Measurements from ENCODE around the gene S100A8. TPM values are rescaled to one million over a fixed set of nuclear protein-coding genes. Genes with fewer than 3 reads are reported as not detected.

Gene S100A8
- total RNA-seq, 1 donor from 2014 or later: 50.0 TPM

GRCh38 chr1:153384958-153385580, 5.8 kb downstream of the S100A8 start:
- DNase-seq (ENCODE audit: low read depth) (peak; percentile 76), FAIRE-seq (no peak)
- Histone ChIP-seq H3K36me3 (ENCODE audit: control insufficient read depth, insufficient read depth, low read length) (no peaks in the 10 kb centered on the region), H3K27me3 (ENCODE audit: control insufficient read depth, insufficient read depth, low read length) (no peaks in the 10 kb centered on the region), H3K4me3 (ENCODE audit: low read depth, low read length) (no peak overlapping the region)
- no peak for TF ChIP-seq CTCF (IDR thresholded peaks at IDR 0.05; ENCODE audit: insufficient read depth, low read length, severe bottlenecking)

GRCh38 chr1:153380711-153381110, 10.2 kb downstream of the S100A8 start:
- no peaks in the 10 kb centered on the region for H3K36me3 ChIP-seq (ENCODE audit: control insufficient read depth, insufficient read depth, low read length)
- no peak for TF ChIP-seq CTCF (IDR thresholded peaks at IDR 0.05; ENCODE audit: insufficient read depth, low read length, severe bottlenecking)
- DNase-seq (ENCODE audit: low read depth): no peak
- peak; percentile 82 for FAIRE-seq
- no peak overlapping the region for H3K4me3 ChIP-seq (ENCODE audit: low read depth, low read length)
- no peaks in the 10 kb centered on the region for H3K27me3 ChIP-seq (ENCODE audit: control insufficient read depth, insufficient read depth, low read length)

- Histone ChIP-seq H3K27me3 (ENCODE audit: control insufficient read depth, insufficient read depth, low read length) (no peaks in the 10 kb centered on the region), H3K36me3 (ENCODE audit: control insufficient read depth, insufficient read depth, low read length) (no peaks in the 10 kb centered on the region), H3K4me3 (ENCODE audit: low read depth, low read length) (no peak overlapping the region)
- no peak for TF ChIP-seq CTCF (IDR thresholded peaks at IDR 0.05; ENCODE audit: insufficient read depth, low read length, severe bottlenecking)
- DNase-seq (ENCODE audit: low read depth): no peak
- FAIRE-seq: no peak
These were observed 11.3 kb downstream of the S100A8 start for GRCh38 chr1:153379591-153379990.

GRCh38 chr1:153375511-153375910, 15.4 kb downstream of the S100A8 start, which contains the start of gene S100A12:
S100A12 (minus strand) TSS chr1:153375621; CDS start chr1:153374592, 1,029 bp downstream.
- no peaks in the 10 kb centered on the region for H3K27me3 ChIP-seq (ENCODE audit: control insufficient read depth, insufficient read depth, low read length)
- peak; percentile 97 for FAIRE-seq
- peak; percentile 98 for DNase-seq (ENCODE audit: low read depth)
- TF ChIP-seq CTCF (IDR thresholded peaks at IDR 0.05; ENCODE audit: insufficient read depth, low read length, severe bottlenecking): no peak
- H3K4me3 ChIP-seq (ENCODE audit: low read depth, low read length): no peak within 1 kb of the TSS
- no peaks in the 10 kb centered on the region for H3K36me3 ChIP-seq (ENCODE audit: control insufficient read depth, insufficient read depth, low read length)

DNA sequence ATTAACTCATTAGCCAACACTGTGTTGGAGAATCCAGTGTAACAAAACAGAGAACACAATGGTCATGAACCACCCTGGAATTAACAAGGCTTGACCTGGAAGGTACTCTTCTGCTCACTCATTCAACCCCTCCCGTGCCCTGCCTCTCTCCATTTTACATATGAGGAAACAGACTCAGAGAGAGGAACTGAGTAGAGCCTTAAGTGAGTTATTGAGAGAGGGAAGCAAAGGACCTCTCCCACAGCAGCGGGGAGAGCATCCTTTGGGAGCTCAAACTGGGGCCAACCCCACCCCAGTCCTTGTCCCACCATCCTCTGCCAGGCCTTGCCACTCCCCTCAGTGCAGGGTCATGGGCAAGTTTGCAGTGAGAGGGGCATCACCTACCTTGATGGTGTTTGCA, 16.8 kb downstream of the S100A8 start:
- no peak for TF ChIP-seq CTCF (IDR thresholded peaks at IDR 0.05; ENCODE audit: insufficient read depth, low read length, severe bottlenecking)
- DNase-seq (ENCODE audit: low read depth) (no peak), FAIRE-seq (no peak)
- Histone ChIP-seq H3K4me3 (ENCODE audit: low read depth, low read length) (no peak overlapping the region), H3K36me3 (ENCODE audit: control insufficient read depth, insufficient read depth, low read length) (no peaks in the 10 kb centered on the region), H3K27me3 (ENCODE audit: control insufficient read depth, insufficient read depth, low read length) (no peaks in the 10 kb centered on the region)

- no peak for DNase-seq (ENCODE audit: low read depth)
- no peak for FAIRE-seq
- no peak overlapping the region for H3K4me3 ChIP-seq (ENCODE audit: low read depth, low read length)
- no peak for TF ChIP-seq CTCF (IDR thresholded peaks at IDR 0.05; ENCODE audit: insufficient read depth, low read length, severe bottlenecking)
- no peaks in the 10 kb centered on the region for H3K36me3 ChIP-seq (ENCODE audit: control insufficient read depth, insufficient read depth, low read length)
- H3K27me3 ChIP-seq (ENCODE audit: control insufficient read depth, insufficient read depth, low read length): no peaks in the 10 kb centered on the region
These were observed 18.3 kb downstream of the S100A8 start for GRCh38 chr1:153372571-153372970.
